T-cell (primary cell): ENCODE measurements around the gene TMTC1. TPM values are rescaled to one million over a fixed set of nuclear protein-coding genes. Genes with fewer than 3 reads are reported as not detected.

Experiments
- ATAC-seq, 4 experiments: fragments of 200-7000 bp in 3 of 4; fragments of 150-1000 bp in 1 of 4; cut with Tn5 transposase; replicated peaks in 1 of 4; 1 replicate in 3 of 4; 2 replicates in 1 of 4; pipeline ENCODE4 v1.10.0; 2021; ENCODE audit warnings: moderate library complexity in 3 of 4, mild to moderate bottlenecking in 2 of 4, moderate number of reproducible peaks in 1 of 4
- CTCF ChIA-PET, 2 donors: fragments of 300-600 bp; sonication (Branson Sonifier 250); formaldehyde crosslinking; loops; one replicate each; lab custom pipeline; 2022; ENCODE audit warnings: antibody characterized with exemption in 2 of 2; lab: Charles Lee
- POLR2A ChIA-PET, 2 donors: fragments of 300-600 bp; sonication (Branson Sonifier 250); formaldehyde crosslinking; loops; one replicate each; lab custom pipeline; 2022; ENCODE audit warnings: antibody characterized with exemption in 2 of 2; lab: Charles Lee
- DNase-seq, 35 experiments: peaks; one replicate each; pipeline versions ENCODE4 v3.0.0 to v3.0.0-alpha.2; 2013 to 2023
- H3K27ac ChIP-seq: one replicate; pipeline ENCODE4 v1.5.1; 2013; ENCODE audit warnings: low read length
- H3K27me3 ChIP-seq, 2 experiments: replicated peaks in 1 of 2; 1 replicate in 1 of 2; 2 replicates in 1 of 2; pipeline versions ENCODE4 v1.6.1 to v1.7.0; 2013; ENCODE audit warnings: low read length in 1 of 2, mixed read lengths in 1 of 2; ENCODE audit not compliant: control insufficient read depth in 2 of 2, insufficient read depth in 2 of 2; ENCODE audit errors: extremely low read depth in 1 of 2
- H3K36me3 ChIP-seq, 2 donors: 1 replicate in 1 of 2; 2 replicates in 1 of 2; pipeline versions ENCODE4 v1.6.1 to v1.7.0; 2013; ENCODE audit warnings: low read length in 1 of 2; ENCODE audit not compliant: control insufficient read depth in 2 of 2, insufficient read depth in 1 of 2; ENCODE audit errors: extremely low read depth in 1 of 2
- H3K4me1 ChIP-seq, 2 experiments: 1 replicate in 1 of 2; 2 replicates in 1 of 2; pipeline versions ENCODE4 v1.6.1 to v1.7.0; 2013; ENCODE audit warnings: low read length in 2 of 2, mixed read lengths in 1 of 2; ENCODE audit not compliant: insufficient read depth in 2 of 2, control insufficient read depth in 1 of 2; ENCODE audit errors: extremely low read depth in 1 of 2
- H3K4me3 ChIP-seq, 2 donors: 1 replicate in 1 of 2; 2 replicates in 1 of 2; pipeline versions ENCODE4 v1.5.1 to v1.7.0; 2013; ENCODE audit warnings: mild to moderate bottlenecking in 2 of 2, low read length in 1 of 2, moderate library complexity in 1 of 2; ENCODE audit not compliant: control insufficient read depth in 1 of 2; ENCODE audit errors: extremely low read depth in 1 of 2
- H3K9me3 ChIP-seq: 2 replicates; pipeline ENCODE4 v1.7.0; 2013
- H3K27ac Mint-ChIP-seq, 2 donors: one replicate each; pipeline ENCODE4 v1.8.0; 2020 to 2021; ENCODE audit warnings: mild to moderate bottlenecking in 2 of 2, mixed read lengths in 2 of 2
- H3K27me3 Mint-ChIP-seq, 2 donors: one replicate each; pipeline ENCODE4 v1.8.0; 2021 to 2022; ENCODE audit warnings: mixed read lengths in 2 of 2
- H3K36me3 Mint-ChIP-seq: one replicate; pipeline ENCODE4 v1.8.0; 2021; ENCODE audit warnings: mixed read lengths
- H3K4me1 Mint-ChIP-seq, 3 donors: one replicate each; pipeline ENCODE4 v1.8.0; 2020 to 2022; ENCODE audit warnings: mixed read lengths in 3 of 3, mild to moderate bottlenecking in 1 of 3
- H3K4me3 Mint-ChIP-seq, 3 donors: one replicate each; pipeline ENCODE4 v1.8.0; 2020 to 2022; ENCODE audit warnings: mild to moderate bottlenecking in 3 of 3, mixed read lengths in 3 of 3, moderate library complexity in 3 of 3
- H3K9me3 Mint-ChIP-seq, 3 donors: one replicate each; pipeline ENCODE4 v1.8.0; 2020 to 2022; ENCODE audit warnings: mixed read lengths in 3 of 3
- WGBS: methylation state at CpG from one replicate; pipeline ENCODE4 v1.1.5; 2013; ENCODE audit warnings: missing lambda C conversion rate; ENCODE audit not compliant: insufficient coverage; 5-methylcytosine and 5-hydroxymethylcytosine counted together
- total RNA-seq, 35 experiments: library from RNA in 6 of 35; stranded (reverse) in 6 of 35; fragments of 120-200 nt in 1 of 35; gene quantifications; one replicate each; pipeline versions ENCODE4 v1.2.1 to v1.2.4 and lab custom pipeline; 2013 to 2026

Gene TMTC1
- total RNA-seq, 5 donors from 2014 or later (not counting 1 experiment from before 2014, with no cell fraction given), result 0.10 to 0.44 (median 0.29) TPM; not detected in 1

- H3K27me3 ChIP-seq, result peaks cover 0 to 3% of the 10 kb centered on the region in 2 experiments
- Mint-ChIP-seq H3K9me3 (no peaks in the 10 kb centered on the region), H3K4me3 (no peak overlapping the region), H3K27me3 (peaks cover 0 to 11% of the 10 kb centered on the region in 2 donors), H3K27ac (no peak overlapping the region), H3K36me3 (no peaks in the 10 kb centered on the region), H3K4me1 (no peaks in the 10 kb centered on the region)
- ChIA-PET CTCF (interaction anchor here (0.6 to 1.5 kb wide), 7 partner anchors 9 to 1290 kb away, joined by 3 to 11 read pairs (median 3); no protein-coding TSS in a partner anchor), POLR2A (no interaction called here)
- no peak overlapping the region for H3K4me3 ChIP-seq
- H3K4me1 ChIP-seq, result no peaks in the 10 kb centered on the region
- peak in 34 of 35 experiments; percentile 4 to 70 (median 44) for DNase-seq
- H3K36me3 ChIP-seq, result no peaks in the 10 kb centered on the region
- no CpG with 5 or more reads among the region's 1 CpG for WGBS
- peak; percentile 61 to 71 (median 62) for ATAC-seq
- H3K27ac ChIP-seq, result no peak overlapping the region
- no peaks in the 10 kb centered on the region for H3K9me3 ChIP-seq
These were observed 231.3 kb downstream of the TMTC1 start for GRCh38 chr12:29552324-29552927.

GRCh38 chr12:29551812-29552211 is 231.9 kb downstream of the TMTC1 start:
- Mint-ChIP-seq H3K4me1 (no peaks in the 10 kb centered on the region), H3K27me3 (peaks cover 2 to 15% of the 10 kb centered on the region in 2 donors), H3K27ac (no peak overlapping the region), H3K4me3 (no peak overlapping the region), H3K9me3 (no peaks in the 10 kb centered on the region), H3K36me3 (no peaks in the 10 kb centered on the region)
- no peak for ATAC-seq
- 57% methylated on average over 1 of the region's 3 CpGs for WGBS
- Histone ChIP-seq H3K9me3 (no peaks in the 10 kb centered on the region), H3K4me1 (no peaks in the 10 kb centered on the region), H3K4me3 (no peak overlapping the region), H3K36me3 (no peaks in the 10 kb centered on the region), H3K27me3 (no peaks in the 10 kb centered on the region), H3K27ac (no peak overlapping the region)
- no peak for DNase-seq
- POLR2A ChIA-PET, result no interaction called here
- CTCF ChIA-PET, result interaction anchor here (1.5 to 2.7 kb wide), 2 partner anchors 10 to 1256 kb away, joined by 3 to 8 read pairs; no protein-coding TSS in a partner anchor

GRCh38 chr12:29547864-29548263 is 235.9 kb downstream of the TMTC1 start:
- no peaks in the 10 kb centered on the region for H3K9me3 ChIP-seq
- Mint-ChIP-seq H3K36me3 (no peaks in the 10 kb centered on the region), H3K27me3 (peaks cover 4 to 16% of the 10 kb centered on the region in 2 donors), H3K27ac (no peak overlapping the region), H3K9me3 (no peaks in the 10 kb centered on the region), H3K4me3 (no peak overlapping the region), H3K4me1 (no peaks in the 10 kb centered on the region)
- no peak for ATAC-seq
- POLR2A ChIA-PET, result no interaction called here
- no peak overlapping the region for H3K27ac ChIP-seq
- no peaks in the 10 kb centered on the region for H3K36me3 ChIP-seq
- H3K4me1 ChIP-seq, result no peaks in the 10 kb centered on the region
- no peak overlapping the region for H3K4me3 ChIP-seq
- 100% methylated on average over 1 of the region's 2 CpGs for WGBS
- CTCF ChIA-PET, result interaction anchor here in 1 of 2 donors (1.1 kb wide), 1 partner anchor 9 kb away, joined by 5 read pairs; no protein-coding TSS in a partner anchor
- H3K27me3 ChIP-seq, result peaks cover 2 to 4% of the 10 kb centered on the region in 2 experiments
- no peak for DNase-seq

- no peak for DNase-seq
- no peaks in the 10 kb centered on the region for H3K4me1 Mint-ChIP-seq
- CTCF ChIA-PET, result no interaction called here
- ATAC-seq, result no peak
- Histone ChIP-seq H3K27ac (no peak overlapping the region), H3K27me3 (peaks cover 3 to 4% of the 10 kb centered on the region in 2 experiments), H3K4me1 (no peaks in the 10 kb centered on the region), H3K9me3 (no peaks in the 10 kb centered on the region), H3K36me3 (no peaks in the 10 kb centered on the region), H3K4me3 (no peak overlapping the region)
- H3K27ac Mint-ChIP-seq, result no peak overlapping the region
- no peaks in the 10 kb centered on the region for H3K9me3 Mint-ChIP-seq
- no CpG with 5 or more reads among the region's 4 CpGs for WGBS
- POLR2A ChIA-PET, result no interaction called here
- H3K27me3 Mint-ChIP-seq, result peaks cover 4 to 16% of the 10 kb centered on the region in 2 donors
- H3K4me3 Mint-ChIP-seq, result no peak overlapping the region
- no peaks in the 10 kb centered on the region for H3K36me3 Mint-ChIP-seq
These were observed 236.6 kb downstream of the TMTC1 start for GRCh38 chr12:29547151-29547632.

GRCh38 chr12:29546000-29546399 is 237.7 kb downstream of the TMTC1 start:
- H3K4me3 ChIP-seq, result no peak overlapping the region
- H3K9me3 Mint-ChIP-seq, result no peaks in the 10 kb centered on the region
- ChIA-PET POLR2A (no interaction called here), CTCF (no interaction called here)
- no peaks in the 10 kb centered on the region for H3K36me3 Mint-ChIP-seq
- peaks cover 4% of the 10 kb centered on the region in 2 experiments for H3K27me3 ChIP-seq
- no peaks in the 10 kb centered on the region for H3K9me3 ChIP-seq
- no peak overlapping the region for H3K27ac Mint-ChIP-seq
- peaks cover 7 to 20% of the 10 kb centered on the region in 2 donors for H3K27me3 Mint-ChIP-seq
- no peaks in the 10 kb centered on the region for H3K36me3 ChIP-seq
- H3K27ac ChIP-seq, result no peak overlapping the region
- no peaks in the 10 kb centered on the region for H3K4me1 Mint-ChIP-seq
- WGBS, result 82% methylated on average over 2 of the region's 2 CpGs
- DNase-seq (no peak), ATAC-seq (no peak)
- no peak overlapping the region for H3K4me3 Mint-ChIP-seq
- no peaks in the 10 kb centered on the region for H3K4me1 ChIP-seq

GRCh38 chr12:29545102-29545467 is 238.7 kb downstream of the TMTC1 start:
- Mint-ChIP-seq H3K36me3 (no peaks in the 10 kb centered on the region), H3K9me3 (no peaks in the 10 kb centered on the region), H3K4me1 (no peaks in the 10 kb centered on the region), H3K27ac (no peak overlapping the region), H3K27me3 (peaks cover 8 to 21% of the 10 kb centered on the region in 2 donors), H3K4me3 (no peak overlapping the region)
- 80% methylated on average over 1 of the region's 4 CpGs for WGBS
- Histone ChIP-seq H3K27ac (no peak overlapping the region), H3K27me3 (peaks cover 4% of the 10 kb centered on the region in 2 experiments), H3K9me3 (no peaks in the 10 kb centered on the region), H3K36me3 (no peaks in the 10 kb centered on the region), H3K4me3 (no peak overlapping the region), H3K4me1 (no peaks in the 10 kb centered on the region)
- POLR2A ChIA-PET, result interaction anchor here in 1 of 2 donors (0.6 kb wide), 1 partner anchor 15 kb away, joined by 3 read pairs; no protein-coding TSS in a partner anchor
- ATAC-seq (no peak), DNase-seq (no peak)
- CTCF ChIA-PET, result no interaction called here
